ENCODE data around the gene USP36.

Gene USP36

DNA sequence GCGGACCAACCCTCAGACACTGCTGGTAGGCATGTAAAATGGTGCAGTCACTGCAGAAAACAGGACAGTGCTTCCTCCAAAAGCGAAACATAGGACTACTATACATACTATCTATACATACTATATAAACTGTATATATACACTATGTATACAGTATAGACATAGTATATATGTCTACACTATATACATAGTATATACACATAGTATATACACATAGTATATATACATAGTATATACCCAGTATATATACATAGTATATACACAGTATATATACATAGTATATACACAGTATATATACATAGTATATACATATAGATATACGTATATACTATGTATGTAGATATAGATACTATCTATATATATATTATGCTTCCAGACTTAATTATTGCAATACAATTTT, 6.4 kb upstream of the USP36 start:
- TF ChIP-seq, protein P1, sequence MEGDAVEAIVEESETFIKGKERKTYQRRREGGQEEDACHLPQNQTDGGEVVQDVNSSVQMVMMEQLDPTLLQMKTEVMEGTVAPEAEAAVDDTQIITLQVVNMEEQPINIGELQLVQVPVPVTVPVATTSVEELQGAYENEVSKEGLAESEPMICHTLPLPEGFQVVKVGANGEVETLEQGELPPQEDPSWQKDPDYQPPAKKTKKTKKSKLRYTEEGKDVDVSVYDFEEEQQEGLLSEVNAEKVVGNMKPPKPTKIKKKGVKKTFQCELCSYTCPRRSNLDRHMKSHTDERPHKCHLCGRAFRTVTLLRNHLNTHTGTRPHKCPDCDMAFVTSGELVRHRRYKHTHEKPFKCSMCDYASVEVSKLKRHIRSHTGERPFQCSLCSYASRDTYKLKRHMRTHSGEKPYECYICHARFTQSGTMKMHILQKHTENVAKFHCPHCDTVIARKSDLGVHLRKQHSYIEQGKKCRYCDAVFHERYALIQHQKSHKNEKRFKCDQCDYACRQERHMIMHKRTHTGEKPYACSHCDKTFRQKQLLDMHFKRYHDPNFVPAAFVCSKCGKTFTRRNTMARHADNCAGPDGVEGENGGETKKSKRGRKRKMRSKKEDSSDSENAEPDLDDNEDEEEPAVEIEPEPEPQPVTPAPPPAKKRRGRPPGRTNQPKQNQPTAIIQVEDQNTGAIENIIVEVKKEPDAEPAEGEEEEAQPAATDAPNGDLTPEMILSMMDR (IDR thresholded peaks at IDR 0.05; ENCODE audit: insufficient read depth, low read length, poor library complexity, severe bottlenecking) = no peak
- TF ChIP-seq EZH2phosphoT487 (conservative IDR thresholded peaks at IDR 0.05; ENCODE audit: low read length) = no peak
- H3K27me3 ChIP-seq (ENCODE audit: low read length) = no peaks in the 10 kb centered on the region

GRCh38 chr17:78844301-78845005, 3.8 kb upstream of the USP36 start:
- Histone ChIP-seq H2AFZ (ENCODE audit: low read depth, low read length, severe bottlenecking) (no peak overlapping the region), H3K36me3 (ENCODE audit: low read length) (no peaks in the 10 kb centered on the region), H3K27ac (ENCODE audit: low read depth, low read length) (no peak overlapping the region), H3K27me3 (ENCODE audit: low read length) (no peaks in the 10 kb centered on the region), H3K4me2 (ENCODE audit: low read depth, low read length, poor library complexity, severe bottlenecking) (no peak overlapping the region), H3K9me2 (replicated peaks; ENCODE audit: insufficient read depth, low read length) (no peaks in the 10 kb centered on the region), H3K79me2 (ENCODE audit: insufficient read depth, low read length) (peaks cover 11% of the 10 kb centered on the region), H3K9ac (ENCODE audit: low read length) (no peak overlapping the region), H3F3A (ENCODE audit: insufficient read depth) (no peaks in the 10 kb centered on the region), H4K20me1 (ENCODE audit: low read depth, low read length) (no peaks in the 10 kb centered on the region), H3K4me3 (ENCODE audit: insufficient read depth, low read length, poor library complexity, severe bottlenecking) (no peak overlapping the region), H3K9me3 (ENCODE audit: insufficient read depth, low read length) (no peaks in the 10 kb centered on the region)
- TF ChIP-seq, protein P1 (IDR thresholded peaks at IDR 0.05; ENCODE audit: insufficient read depth, low read length, poor library complexity, severe bottlenecking) = no peak

More for the DNA sequence above, 6.4 kb upstream of the USP36 start:
- Histone ChIP-seq H3K9me3 (ENCODE audit: insufficient read depth, low read length) (no peaks in the 10 kb centered on the region), H3K9me2 (replicated peaks; ENCODE audit: insufficient read depth, low read length) (no peaks in the 10 kb centered on the region), H3F3A (ENCODE audit: insufficient read depth) (no peaks in the 10 kb centered on the region), H3K9ac (ENCODE audit: low read length) (no peak overlapping the region), H3K79me2 (ENCODE audit: insufficient read depth, low read length) (no peaks in the 10 kb centered on the region), H3K36me3 (ENCODE audit: low read length) (no peaks in the 10 kb centered on the region), H3K27ac (ENCODE audit: low read depth, low read length) (no peak overlapping the region), H4K20me1 (ENCODE audit: low read depth, low read length) (no peaks in the 10 kb centered on the region), H2AFZ (ENCODE audit: low read depth, low read length, severe bottlenecking) (no peak overlapping the region), H3K4me2 (ENCODE audit: low read depth, low read length, poor library complexity, severe bottlenecking) (no peak overlapping the region), H3K4me3 (ENCODE audit: insufficient read depth, low read length, poor library complexity, severe bottlenecking) (no peak overlapping the region)

GRCh38 chr17:78842881-78843565, 2.4 kb upstream of the USP36 start:
- Histone ChIP-seq H3K36me3 (ENCODE audit: low read length) (no peaks in the 10 kb centered on the region), H3K9me2 (replicated peaks; ENCODE audit: insufficient read depth, low read length) (no peaks in the 10 kb centered on the region), H3K4me3 (ENCODE audit: insufficient read depth, low read length, poor library complexity, severe bottlenecking) (no peak overlapping the region), H3K9me3 (ENCODE audit: insufficient read depth, low read length) (no peaks in the 10 kb centered on the region), H3K79me2 (ENCODE audit: insufficient read depth, low read length) (peaks cover 25% of the 10 kb centered on the region), H3K27ac (ENCODE audit: low read depth, low read length) (no peak overlapping the region), H4K20me1 (ENCODE audit: low read depth, low read length) (no peaks in the 10 kb centered on the region; the same call in 1 of the 2 replicates), H3F3A (ENCODE audit: insufficient read depth) (no peaks in the 10 kb centered on the region), H3K27me3 (ENCODE audit: low read length) (no peaks in the 10 kb centered on the region), H3K4me2 (ENCODE audit: low read depth, low read length, poor library complexity, severe bottlenecking) (no peak overlapping the region), H3K9ac (ENCODE audit: low read length) (no peak overlapping the region), H2AFZ (ENCODE audit: low read depth, low read length, severe bottlenecking) (no peak overlapping the region)
- TF ChIP-seq, protein P1 (IDR thresholded peaks at IDR 0.05; ENCODE audit: insufficient read depth, low read length, poor library complexity, severe bottlenecking) = peak; percentile 72
- no peak for TF ChIP-seq EZH2phosphoT487 (conservative IDR thresholded peaks at IDR 0.05; ENCODE audit: low read length)

Data from SU-DHL-6 (cell line).